Kidney (tissue), 14 donors: ENCODE results near the gene MOB3A. TPM values are rescaled to one million over a fixed set of nuclear protein-coding genes. Genes with fewer than 3 reads are reported as not detected.

Experiments used
- DNase-seq, 5 donors: peaks; one replicate each; pipeline ENCODE4 v3.0.0-alpha.2; 2013 to 2020
- FAIRE-seq: peaks from 2 replicates; lab custom pipeline; 2012; peaks lifted over from hg19 to GRCh38; lab: Jason Lieb, UNC
- H3K27ac ChIP-seq, 2 donors: one replicate each; pipeline ENCODE4 v1.7.0; 2013; ENCODE audit warnings: low read depth in 2 of 2, low read length in 2 of 2, inconsistent platforms in 1 of 2
- H3K27me3 ChIP-seq: one replicate; pipeline ENCODE4 v1.7.1; 2013; ENCODE audit warnings: low read length, inconsistent platforms; ENCODE audit not compliant: control insufficient read depth, insufficient read depth
- H3K36me3 ChIP-seq, 3 donors: one replicate each; pipeline versions ENCODE4 v1.7.0 to v1.7.1; 2013; ENCODE audit warnings: low read length in 3 of 3, control low read depth in 1 of 3, inconsistent platforms in 1 of 3; ENCODE audit not compliant: insufficient read depth in 3 of 3, control insufficient read depth in 2 of 3
- H3K4me1 ChIP-seq, 3 donors: one replicate each; pipeline versions ENCODE4 v1.7.0 to v1.7.1; 2013; ENCODE audit warnings: low read length in 3 of 3, inconsistent platforms in 1 of 3, low read depth in 1 of 3; ENCODE audit not compliant: control insufficient read depth in 2 of 3, insufficient read depth in 2 of 3
- H3K4me3 ChIP-seq, 3 donors: one replicate each; pipeline versions ENCODE4 v1.7.0 to v1.8.1; 2013; ENCODE audit warnings: low read length in 3 of 3, control low read depth in 1 of 3, inconsistent platforms in 1 of 3
- H3K9ac ChIP-seq, 3 donors: one replicate each; pipeline versions ENCODE4 v1.7.0 to v1.7.1; 2013; ENCODE audit warnings: low read length in 3 of 3, control low read depth in 1 of 3, inconsistent platforms in 1 of 3
- H3K9me3 ChIP-seq, 3 donors: one replicate each; pipeline versions ENCODE4 v1.7.0 to v1.7.1; 2013; ENCODE audit warnings: low read length in 3 of 3, control low read depth in 1 of 3, inconsistent platforms in 1 of 3; ENCODE audit not compliant: control insufficient read depth in 2 of 3, insufficient read depth in 1 of 3
- CTCF ChIP-seq: IDR thresholded peaks from 3 replicates; pipeline ENCODE4 v1.5.1; 2012; ENCODE audit warnings: mild to moderate bottlenecking, moderate library complexity, borderline replicate concordance; ENCODE audit not compliant: insufficient read depth; ENCODE audit errors: extremely low read depth
- intact Hi-C: fragments of 100-400 bp; cut with DNase I; formaldehyde crosslinking; loops from one replicate; pipeline ENCODE4 v1.11.1; 2022
- polyA plus RNA-seq: library from polyadenylated mRNA; stranded (reverse); fragments of 350-450 nt; fragmentation: Illumina TruSeq; extraction: RNeasy Lipid Tissue Mini Kit (QIAGEN cat#74804); gene quantifications from one replicate; pipeline ENCODE4 v1.2.3, GENCODE V29; 2014; ENCODE audit warnings: low read depth, low replicate concordance; ENCODE audit not compliant: insufficient read depth
- total RNA-seq: library from RNA; stranded (reverse); fragmentation: NEBNext Ultra II Directional; extraction: Animal tissue kit (Norgen Biotek cat#: 25700); gene quantifications from one replicate; pipeline ENCODE4 v1.2.1, GENCODE V29; 2021
- donor health status: control.
- donor health status: control.
- donor health status: control.
- donor health status: control.
- donor health status: control.
- donor health status: DM: yes; HTN: yes; CAD: no.
- donor health status: Normal renal cell carcinoma (clear cell type).

MOB3A gene
- total and polyA plus RNA-seq, 2 donors from 2014 or later, result 16.9 to 59.7 TPM

- TF ChIP-seq CTCF, result no peak
- no peaks in the 10 kb centered on the region for H3K4me1 ChIP-seq
- FAIRE-seq (no peak), DNase-seq (no peak)
- H3K9ac ChIP-seq, result no peak overlapping the region
- no peak overlapping the region for H3K27ac ChIP-seq
- no peaks in the 10 kb centered on the region for H3K9me3 ChIP-seq
- H3K36me3 ChIP-seq, result peaks cover 0 to 13% (median 12%) of the 10 kb centered on the region in 3 donors
- intact Hi-C loops, result no loop called here
- H3K4me3 ChIP-seq, result no peak overlapping the region
- no peaks in the 10 kb centered on the region for H3K27me3 ChIP-seq
Measured at GRCh38 chr19:2138061-2138728, 42.1 kb upstream of the MOB3A start.

- FAIRE-seq (no peak), DNase-seq (peak in 1 of 5 donors; percentile 71)
- Histone ChIP-seq H3K9ac (no peak overlapping the region), H3K4me1 (no peaks in the 10 kb centered on the region), H3K27me3 (no peaks in the 10 kb centered on the region), H3K4me3 (no peak overlapping the region), H3K36me3 (peaks cover 0 to 24% (median 23%) of the 10 kb centered on the region in 3 donors), H3K9me3 (no peaks in the 10 kb centered on the region), H3K27ac (no peak overlapping the region)
- intact Hi-C loops, result no loop called here
- no peak for TF ChIP-seq CTCF
Measured at GRCh38 chr19:2136796-2137195, 40.7 kb upstream of the MOB3A start.

GRCh38 chr19:2135474-2136402 lies 39.6 kb upstream of the MOB3A start:
- DNase-seq (no peak), FAIRE-seq (no peak)
- Histone ChIP-seq H3K4me3 (no peak overlapping the region), H3K27me3 (no peaks in the 10 kb centered on the region), H3K36me3 (peaks cover 0 to 31% (median 23%) of the 10 kb centered on the region in 3 donors), H3K4me1 (no peaks in the 10 kb centered on the region), H3K9ac (no peak overlapping the region), H3K27ac (no peak overlapping the region), H3K9me3 (no peaks in the 10 kb centered on the region)
- intact Hi-C loops, result no loop called here
- no peak for TF ChIP-seq CTCF
